NCI-H2171 treated with DMSO at 0.1 percent for 48 hours (cell line): ENCODE measurements around the gene RGS7.
"Not testable (repeated sequence)": the region's sequence is repeated elsewhere in the genome, so short reads cannot be mapped to it uniquely, and the experiment has no call there.

Source experiments
- DNase-seq: peaks from one replicate; lab custom pipeline; 2025; lab: John Stamatoyannopoulos, UW

RGS7 gene

GRCh38 chr1:240980342-240980741 is 376.7 kb downstream of the RGS7 start:
- no peak for DNase-seq

- DNase-seq, result no peak
Measured at GRCh38 chr1:240976685-240977084, 380.3 kb downstream of the RGS7 start.

- DNase-seq, result no peak
Measured at GRCh38 chr1:240973875-240974274, 383.1 kb downstream of the RGS7 start.

GRCh38 chr1:240972059-240972458 is 384.9 kb downstream of the RGS7 start:
- DNase-seq, result not testable (repeated sequence)

GRCh38 chr1:240970253-240970652 is 386.8 kb downstream of the RGS7 start:
- no peak for DNase-seq

GRCh38 chr1:240968864-240969263 is 388.1 kb downstream of the RGS7 start:
- no peak for DNase-seq

- DNase-seq, result no peak
Measured at GRCh38 chr1:240967070-240967724, 389.8 kb downstream of the RGS7 start.

- DNase-seq, result no peak
Measured at GRCh38 chr1:240965581-240966091, 391.4 kb downstream of the RGS7 start.

- no peak for DNase-seq
Measured at GRCh38 chr1:240962086-240962485, 394.9 kb downstream of the RGS7 start.

GRCh38 chr1:240956424-240956823 is 400.6 kb downstream of the RGS7 start:
- no peak for DNase-seq

GRCh38 chr1:240956020-240956419 is 401.0 kb downstream of the RGS7 start:
- DNase-seq, result no peak

GRCh38 chr1:240947438-240948224 is 409.4 kb downstream of the RGS7 start:
- no peak for DNase-seq

GRCh38 chr1:240946926-240947325 is 410.1 kb downstream of the RGS7 start:
- DNase-seq, result no peak

- no peak for DNase-seq
Measured at GRCh38 chr1:240942901-240943300, 414.1 kb downstream of the RGS7 start.

GRCh38 chr1:240941701-240942370 is 415.2 kb downstream of the RGS7 start:
- no peak for DNase-seq

GRCh38 chr1:240936911-240937668 is 419.9 kb downstream of the RGS7 start:
- no peak for DNase-seq

GRCh38 chr1:240935920-240936319 is 421.1 kb downstream of the RGS7 start:
- no peak for DNase-seq

- no peak for DNase-seq
Measured at GRCh38 chr1:240931031-240931430, 426.0 kb downstream of the RGS7 start.

GRCh38 chr1:240928265-240928664 is 428.7 kb downstream of the RGS7 start:
- DNase-seq, result no peak

GRCh38 chr1:240927821-240928220 is 429.2 kb downstream of the RGS7 start:
- no peak for DNase-seq

GRCh38 chr1:240925273-240925672 is 431.7 kb downstream of the RGS7 start:
- no peak for DNase-seq

- no peak for DNase-seq
Measured at GRCh38 chr1:240917976-240918375, 439.0 kb downstream of the RGS7 start.
